DMS79 (cell line): ENCODE measurements around the gene C19orf44.

Experiments used
- DNase-seq: peaks from one replicate; lab custom pipeline; 2025; lab: John Stamatoyannopoulos, UW

Gene C19orf44

GRCh38 chr19:16518061-16518460, 21.9 kb downstream of the C19orf44 start:
- no peak for DNase-seq

- no peak for DNase-seq
Observed at GRCh38 chr19:16518483-16519229, 22.5 kb downstream of the C19orf44 start.

- no peak for DNase-seq
Observed at GRCh38 chr19:16519230-16519687, 23.1 kb downstream of the C19orf44 start.

- DNase-seq = no peak
Observed at GRCh38 chr19:16520074-16520973, 24.1 kb downstream of the C19orf44 start.

GRCh38 chr19:16520986-16521624, 24.9 kb downstream of the C19orf44 start:
- no peak for DNase-seq

GRCh38 chr19:16521715-16522289, 25.6 kb downstream of the C19orf44 start:
- DNase-seq = no peak

GRCh38 chr19:16522559-16523377, 26.6 kb downstream of the C19orf44 start:
- DNase-seq = no peak

GRCh38 chr19:16524991-16525734, 29.0 kb downstream of the C19orf44 start:
- no peak for DNase-seq

- DNase-seq = no peak
Observed at GRCh38 chr19:16525751-16526481, 29.7 kb downstream of the C19orf44 start.

GRCh38 chr19:16527334-16527935, 31.2 kb downstream of the C19orf44 start:
- DNase-seq = no peak

- DNase-seq = no peak
Observed at GRCh38 chr19:16527971-16528521, 31.9 kb downstream of the C19orf44 start.

GRCh38 chr19:16529466-16530144, 33.4 kb downstream of the C19orf44 start:
- DNase-seq = no peak

GRCh38 chr19:16530540-16531379, 34.6 kb downstream of the C19orf44 start:
- no peak for DNase-seq

GRCh38 chr19:16531380-16531669, 35.1 kb downstream of the C19orf44 start:
- no peak for DNase-seq

GRCh38 chr19:16532440-16533234, 36.4 kb downstream of the C19orf44 start:
- DNase-seq = no peak

- no peak for DNase-seq
Observed at GRCh38 chr19:16535381-16535780, 39.2 kb downstream of the C19orf44 start.

- no peak for DNase-seq
Observed at GRCh38 chr19:16536130-16536529, 39.9 kb downstream of the C19orf44 start.
